ENCODE measurements around the gene PHLDA2.
"Not testable (repeated sequence)": the region's sequence is repeated elsewhere in the genome, so short reads cannot be mapped to it uniquely, and the experiment has no call there.

DNA sequence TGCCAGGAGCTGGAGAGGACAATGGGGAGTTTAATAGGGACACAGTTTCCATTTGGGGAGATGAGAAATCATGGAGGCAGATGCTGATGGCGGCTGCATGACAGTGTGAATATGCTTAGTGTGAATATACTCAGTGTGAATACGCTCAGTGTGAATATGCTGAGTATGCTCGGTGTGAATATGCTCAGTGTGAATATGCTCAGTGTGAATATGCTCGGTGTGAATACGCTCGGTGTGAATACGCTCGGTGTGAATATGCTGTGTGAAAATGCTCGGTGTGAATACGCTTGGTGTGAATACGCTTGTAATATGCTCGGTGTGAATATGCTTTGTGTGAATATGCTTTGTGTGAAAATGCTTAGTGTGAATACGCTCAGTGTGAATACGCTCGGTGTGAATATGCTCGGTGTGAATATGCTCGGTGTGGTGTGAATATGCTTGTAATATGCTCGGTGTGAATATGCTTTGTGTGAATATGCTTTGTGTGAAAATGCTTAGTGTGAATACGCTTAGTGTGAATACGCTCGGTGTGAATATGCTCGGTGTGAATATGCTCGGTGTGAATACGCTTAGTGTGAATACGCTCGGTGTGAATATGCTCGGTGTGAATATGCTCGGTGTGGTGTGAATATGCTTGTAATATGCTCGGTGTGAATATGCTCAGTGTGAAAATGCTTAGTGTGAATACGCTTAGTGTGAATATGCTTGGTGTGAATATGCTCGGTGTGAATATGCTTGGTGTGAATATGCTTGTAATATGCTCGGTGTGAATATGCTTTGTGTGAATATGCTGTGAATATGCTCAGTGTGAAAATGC is 8.6 kb upstream of the PHLDA2 start:
- TF ChIP-seq, protein P1, sequence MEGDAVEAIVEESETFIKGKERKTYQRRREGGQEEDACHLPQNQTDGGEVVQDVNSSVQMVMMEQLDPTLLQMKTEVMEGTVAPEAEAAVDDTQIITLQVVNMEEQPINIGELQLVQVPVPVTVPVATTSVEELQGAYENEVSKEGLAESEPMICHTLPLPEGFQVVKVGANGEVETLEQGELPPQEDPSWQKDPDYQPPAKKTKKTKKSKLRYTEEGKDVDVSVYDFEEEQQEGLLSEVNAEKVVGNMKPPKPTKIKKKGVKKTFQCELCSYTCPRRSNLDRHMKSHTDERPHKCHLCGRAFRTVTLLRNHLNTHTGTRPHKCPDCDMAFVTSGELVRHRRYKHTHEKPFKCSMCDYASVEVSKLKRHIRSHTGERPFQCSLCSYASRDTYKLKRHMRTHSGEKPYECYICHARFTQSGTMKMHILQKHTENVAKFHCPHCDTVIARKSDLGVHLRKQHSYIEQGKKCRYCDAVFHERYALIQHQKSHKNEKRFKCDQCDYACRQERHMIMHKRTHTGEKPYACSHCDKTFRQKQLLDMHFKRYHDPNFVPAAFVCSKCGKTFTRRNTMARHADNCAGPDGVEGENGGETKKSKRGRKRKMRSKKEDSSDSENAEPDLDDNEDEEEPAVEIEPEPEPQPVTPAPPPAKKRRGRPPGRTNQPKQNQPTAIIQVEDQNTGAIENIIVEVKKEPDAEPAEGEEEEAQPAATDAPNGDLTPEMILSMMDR (optimal IDR thresholded peaks at IDR 0.05 in 1 of 3, IDR thresholded peaks at IDR 0.05 in 1 of 3, conservative IDR thresholded peaks at IDR 0.05 in 1 of 3; ENCODE audit: extremely low read depth in 1 of 3, insufficient read depth in 2 of 3, low read length in 3 of 3) = not testable (repeated sequence)
- TF ChIP-seq EZH2 (IDR thresholded peaks at IDR 0.05; ENCODE audit: low read length) = not testable (repeated sequence)

All from keratinocyte (primary cell).